Tibial nerve (tissue), 4 donors: Measurements from ENCODE around the gene CCIN. TPM values are rescaled to one million over a fixed set of nuclear protein-coding genes. Genes with fewer than 3 reads are reported as not detected.
"Not testable (repeated sequence)": the region's sequence is repeated elsewhere in the genome, so short reads cannot be mapped to it uniquely, and the experiment has no call there.

Source experiments
- DNase-seq, 2 donors: peaks; one replicate each; pipeline ENCODE4 v3.0.0-alpha.2; 2019; ENCODE audit warnings: low spot score in 2 of 2
- H3K27ac ChIP-seq, 4 donors: fragments of 200-600 bp; sonication (generic) in 3 of 4; one replicate each; pipeline ENCODE4 v1.5.1; 2017 to 2019; ENCODE audit warnings: mild to moderate bottlenecking in 1 of 4
- H3K27me3 ChIP-seq, 2 donors: fragments of 200-600 bp; sonication (generic) in 1 of 2; one replicate each; pipeline versions ENCODE4 v1.5.1 to v1.6.0; 2017 to 2019
- H3K36me3 ChIP-seq, 3 donors: fragments of 200-600 bp; sonication (generic); one replicate each; pipeline ENCODE4 v1.5.1; 2018 to 2019
- H3K4me1 ChIP-seq, 4 donors: fragments of 200-600 bp; sonication (generic) in 3 of 4; one replicate each; pipeline ENCODE4 v1.5.1; 2017 to 2019
- H3K4me3 ChIP-seq, 4 donors: fragments of 200-600 bp; sonication (generic) in 3 of 4; one replicate each; pipeline ENCODE4 v1.5.1; 2017 to 2019; ENCODE audit warnings: mild to moderate bottlenecking in 1 of 4, moderate library complexity in 1 of 4
- H3K9me3 ChIP-seq, 4 donors: fragments of 200-600 bp; sonication (generic) in 3 of 4; one replicate each; pipeline ENCODE4 v1.5.1; 2017 to 2019
- CTCF ChIP-seq, 5 experiments: fragments of 200-600 bp in 3 of 5; fragments of 450-650 bp in 2 of 5; sonication (generic) in 3 of 5; IDR thresholded peaks; one replicate each; pipeline ENCODE4 v1.5.1; 2016 to 2019; ENCODE audit warnings: antibody characterized with exemption in 5 of 5, mild to moderate bottlenecking in 3 of 5, moderate library complexity in 2 of 5
- EP300 ChIP-seq, 2 donors: sonication (generic); formaldehyde crosslinking; IDR thresholded peaks; one replicate each; pipeline ENCODE4 v1.6.1; 2017; ENCODE audit warnings: antibody characterized with exemption in 2 of 2, mild to moderate bottlenecking in 1 of 2
- POLR2A ChIP-seq, 2 donors: fragments of 450-650 bp; IDR thresholded peaks; one replicate each; pipeline ENCODE4 v1.6.1; 2017; ENCODE audit warnings: antibody characterized with exemption in 2 of 2, mild to moderate bottlenecking in 2 of 2, moderate library complexity in 2 of 2
- WGBS, 2 donors: methylation state at CpG; one replicate each; pipeline ENCODE4 v1.1.5; 2018; 5-methylcytosine and 5-hydroxymethylcytosine counted together
- total RNA-seq, 4 donors: library from RNA; depleted of rRNA; stranded (reverse); fragments of >200 nt; gene quantifications; one replicate each; pipeline ENCODE4 v1.1.0, GENCODE V29; 2016

CCIN gene
- total RNA-seq, 4 donors from 2014 or later, result not detected

- Histone ChIP-seq H3K27ac (no peak overlapping the region), H3K9me3 (no peaks in the 10 kb centered on the region), H3K4me3 (no peak overlapping the region), H3K27me3 (no peaks in the 10 kb centered on the region), H3K36me3 (peaks cover 0 to 8% (median 0%) of the 10 kb centered on the region in 3 donors), H3K4me1 (peaks cover 0 to 7% (median 0%) of the 10 kb centered on the region in 4 donors)
- no peak for DNase-seq
- WGBS, 2 donors, result 91 to 93% methylated on average over 12 of the region's 12 CpGs
- TF ChIP-seq POLR2A (IDR thresholded peaks at IDR 0.05), result no peak
- TF ChIP-seq CTCF (IDR thresholded peaks at IDR 0.05), result no peak
- TF ChIP-seq EP300 (IDR thresholded peaks at IDR 0.05), result no peak
These were observed 40.0 kb upstream of the CCIN start for GRCh38 chr9:36129139-36129538.

- H3K27ac ChIP-seq, result peak overlapping the region in 3 of 4 donors; percentile 51 to 75 (median 75)
- H3K4me1 ChIP-seq, result peaks cover 0 to 14% (median 3%) of the 10 kb centered on the region in 4 donors
- H3K4me3 ChIP-seq, H3K36me3 ChIP-seq, H3K27me3 ChIP-seq, H3K9me3 ChIP-seq, DNase-seq: not testable (repeated sequence)
- 82 to 84% methylated on average over 7 of the region's 7 CpGs for WGBS, 2 donors
These were observed 37.5 kb upstream of the CCIN start for GRCh38 chr9:36131666-36132065.

GRCh38 chr9:36132086-36132485 lies 37.1 kb upstream of the CCIN start:
- TF ChIP-seq POLR2A (IDR thresholded peaks at IDR 0.05) (no peak), EP300 (IDR thresholded peaks at IDR 0.05) (peak; percentile 21 to 78)
- Histone ChIP-seq H3K9me3 (no peaks in the 10 kb centered on the region), H3K36me3 (no peaks in the 10 kb centered on the region), H3K27ac (peak overlapping the region in 3 of 4 donors; percentile 51 to 75 (median 75)), H3K4me3 (no peak overlapping the region), H3K27me3 (no peaks in the 10 kb centered on the region), H3K4me1 (peaks cover 0 to 18% (median 4%) of the 10 kb centered on the region in 4 donors)
- no peak for DNase-seq
- 28 to 43% methylated on average over 3 of the region's 3 CpGs for WGBS, 2 donors

- Histone ChIP-seq H3K4me3 (no peak overlapping the region), H3K4me1 (peaks cover 0 to 36% (median 13%) of the 10 kb centered on the region in 4 donors), H3K9me3 (no peaks in the 10 kb centered on the region), H3K27me3 (no peaks in the 10 kb centered on the region), H3K27ac (no peak overlapping the region), H3K36me3 (no peaks in the 10 kb centered on the region)
- TF ChIP-seq EP300 (IDR thresholded peaks at IDR 0.05) (no peak), CTCF (IDR thresholded peaks at IDR 0.05) (no peak), POLR2A (IDR thresholded peaks at IDR 0.05) (no peak)
- 78 to 84% methylated on average over 9 of the region's 9 CpGs for WGBS, 2 donors
- no peak for DNase-seq
These were observed 34.3 kb upstream of the CCIN start for GRCh38 chr9:36134761-36135505.

GRCh38 chr9:36135741-36136271 lies 33.4 kb upstream of the CCIN start:
- no peaks in the 10 kb centered on the region for H3K9me3 ChIP-seq
- H3K4me1 ChIP-seq, result peaks cover 0 to 45% (median 18%) of the 10 kb centered on the region in 4 donors
- H3K36me3 ChIP-seq, result no peaks in the 10 kb centered on the region
- TF ChIP-seq CTCF (IDR thresholded peaks at IDR 0.05) (no peak), POLR2A (IDR thresholded peaks at IDR 0.05) (no peak), EP300 (IDR thresholded peaks at IDR 0.05) (no peak)
- no peaks in the 10 kb centered on the region for H3K27me3 ChIP-seq
- WGBS, 2 donors, result 14 to 19% methylated on average over 18 of the region's 18 CpGs
- DNase-seq, result no peak
- peak overlapping the region; percentile 68 to 95 (median 86) for H3K4me3 ChIP-seq
- H3K27ac ChIP-seq, result peak overlapping the region in 2 of 4 donors; percentile 90 to 91

- 0% methylated on average over 3 to 9 of the region's 83 CpGs for WGBS, 2 donors
- peaks cover 0 to 49% (median 20%) of the 10 kb centered on the region in 4 donors for H3K4me1 ChIP-seq
These were observed 32.8 kb upstream of the CCIN start, which contains the start of gene GLIPR2 for GRCh38 chr9:36136272-36136893. Gene GLIPR2, plus strand, starts transcription at chr9:36136733. Its CDS starts 46 bp downstream, at chr9:36136779.

More at GRCh38 chr9:36136272-36136893, 32.8 kb upstream of the CCIN start, which contains the start of gene GLIPR2:
- Histone ChIP-seq H3K4me3 (peak within 1 kb of the TSS; percentile 68 to 95 (median 86)), H3K27me3 (no peaks in the 10 kb centered on the region), H3K9me3 (no peaks in the 10 kb centered on the region), H3K27ac (peak within 1 kb of the TSS; percentile 6 to 91 (median 75)), H3K36me3 (no peaks in the 10 kb centered on the region)
- TF ChIP-seq CTCF (IDR thresholded peaks at IDR 0.05) (peak in 3 of 5 experiments; percentile 10 to 58 (median 51)), EP300 (IDR thresholded peaks at IDR 0.05) (peak in 1 of 2 donors; percentile 69), POLR2A (IDR thresholded peaks at IDR 0.05) (peak; percentile 59 to 87)
- peak; percentile 58 to 64 for DNase-seq
